ENCODE results near the gene PTPN2. TPM values are rescaled to one million over a fixed set of nuclear protein-coding genes. Genes with fewer than 3 reads are reported as not detected.

PTPN2 gene
- total and polyA plus RNA-seq, 2 of the 4 experiments (the other 2 are of a cell fraction): 13.2 to 30.6 TPM

DNA sequence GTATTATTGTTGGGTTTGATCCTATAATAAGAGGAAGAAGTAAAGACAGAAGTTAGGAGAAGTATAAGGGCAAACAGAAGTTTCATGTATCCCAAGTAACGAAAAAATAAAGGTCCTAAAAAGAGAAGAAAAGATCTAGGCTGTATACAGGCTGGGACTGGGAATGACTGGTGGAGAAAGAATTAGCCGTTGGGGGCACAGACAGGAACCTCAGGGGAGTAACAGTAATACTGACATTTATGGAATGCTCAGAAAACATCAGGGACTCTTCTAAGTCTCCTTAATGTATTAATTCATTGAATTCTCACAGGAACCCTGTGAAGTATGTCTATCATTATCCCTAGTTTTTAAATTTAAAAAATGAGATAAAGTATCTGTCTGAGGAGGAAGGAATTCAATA lies 67.6 kb downstream of the PTPN2 start:
- no peak overlapping the region for H2BK20ac ChIP-seq (ENCODE audit: low read depth, low read length)
- in situ Hi-C loops (cut with MboI; ENCODE audit: low sequenced_read_pairs) (no loop called here), intact Hi-C loops (cut with micrococcal nuclease) (no loop called here), dilution Hi-C loops (cut with HindIII; ENCODE audit: low sequenced_read_pairs, unreplicated experiment) (no loop called here)
- no peaks in the 10 kb centered on the region; a peak in 1 of 4 replicates for H3K79me1 ChIP-seq (ENCODE audit: low read depth in 1 of 2, low read length in 2 of 2)
- H3K27me3 ChIP-seq (ENCODE audit: control insufficient read depth, insufficient read depth, low read length): no peaks in the 10 kb centered on the region
- H3K9ac ChIP-seq (ENCODE audit: low read depth, low read length): no peak overlapping the region
- H3K56ac ChIP-seq (ENCODE audit: extremely low read depth, insufficient read depth, low read length): no peak overlapping the region
- no peak overlapping the region for H3K4me2 ChIP-seq (ENCODE audit: low read depth, low read length)
- no TSS peak for BruUV-seq (replicated peaks)
- ATAC-seq (ENCODE audit: low read depth) (no peak), DNase-seq (no peak)
- H3K4me3 ChIP-seq (ENCODE audit: insufficient read depth, low read depth, low read length): no peak overlapping the region
- H3K9me1 ChIP-seq (ENCODE audit: insufficient read depth, low read length): 0 out of 2 replicates have a peak, but pooled peaks cover 2% of the 10 kb centered on the region
- no peak overlapping the region for H2BK15ac ChIP-seq (ENCODE audit: low read depth, low read length)
- no peak overlapping the region for H3K18ac ChIP-seq (ENCODE audit: low read depth, low read length)
- no peak overlapping the region for H2AK5ac ChIP-seq (ENCODE audit: low read depth, low read length)
- no peaks in the 10 kb centered on the region for H3K9me3 ChIP-seq (ENCODE audit: control insufficient read depth, insufficient read depth, low read length)
- no peak overlapping the region for H2AFZ ChIP-seq (replicated peaks; ENCODE audit: low read length, poor library complexity)
- TF ChIP-seq BHLHE40 (IDR thresholded peaks at IDR 0.05; ENCODE audit: low read depth, low read length) (no peak), FOS (IDR thresholded peaks at IDR 0.05; ENCODE audit: low read depth, low read length) (no peak), RAD21 (IDR thresholded peaks at IDR 0.05; ENCODE audit: low read length) (no peak), CEBPB (IDR thresholded peaks at IDR 0.05; ENCODE audit: low read depth, low read length) (no peak), MAFK (IDR thresholded peaks at IDR 0.05; ENCODE audit: low read depth, low read length) (no peak), RFX5 (IDR thresholded peaks at IDR 0.05; ENCODE audit: low read depth, low read length) (no peak), MXI1 (IDR thresholded peaks at IDR 0.05; ENCODE audit: borderline replicate concordance, low read depth, low read length) (no peak), CHD1 (IDR thresholded peaks at IDR 0.05; ENCODE audit: low read depth, low read length) (no peak), MAZ (IDR thresholded peaks at IDR 0.05; ENCODE audit: borderline replicate concordance, low read depth, low read length) (no peak), NFE2L2 (IDR thresholded peaks at IDR 0.05; ENCODE audit: low read depth, low read length) (no peak), RCOR1 (IDR thresholded peaks at IDR 0.05; ENCODE audit: insufficient replicate concordance, low read length) (no peak)
- TF ChIP-seq, protein P1, sequence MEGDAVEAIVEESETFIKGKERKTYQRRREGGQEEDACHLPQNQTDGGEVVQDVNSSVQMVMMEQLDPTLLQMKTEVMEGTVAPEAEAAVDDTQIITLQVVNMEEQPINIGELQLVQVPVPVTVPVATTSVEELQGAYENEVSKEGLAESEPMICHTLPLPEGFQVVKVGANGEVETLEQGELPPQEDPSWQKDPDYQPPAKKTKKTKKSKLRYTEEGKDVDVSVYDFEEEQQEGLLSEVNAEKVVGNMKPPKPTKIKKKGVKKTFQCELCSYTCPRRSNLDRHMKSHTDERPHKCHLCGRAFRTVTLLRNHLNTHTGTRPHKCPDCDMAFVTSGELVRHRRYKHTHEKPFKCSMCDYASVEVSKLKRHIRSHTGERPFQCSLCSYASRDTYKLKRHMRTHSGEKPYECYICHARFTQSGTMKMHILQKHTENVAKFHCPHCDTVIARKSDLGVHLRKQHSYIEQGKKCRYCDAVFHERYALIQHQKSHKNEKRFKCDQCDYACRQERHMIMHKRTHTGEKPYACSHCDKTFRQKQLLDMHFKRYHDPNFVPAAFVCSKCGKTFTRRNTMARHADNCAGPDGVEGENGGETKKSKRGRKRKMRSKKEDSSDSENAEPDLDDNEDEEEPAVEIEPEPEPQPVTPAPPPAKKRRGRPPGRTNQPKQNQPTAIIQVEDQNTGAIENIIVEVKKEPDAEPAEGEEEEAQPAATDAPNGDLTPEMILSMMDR (conservative IDR thresholded peaks at IDR 0.05; ENCODE audit: low read depth, low read length): no peak
- TF ChIP-seq, protein P2, sequence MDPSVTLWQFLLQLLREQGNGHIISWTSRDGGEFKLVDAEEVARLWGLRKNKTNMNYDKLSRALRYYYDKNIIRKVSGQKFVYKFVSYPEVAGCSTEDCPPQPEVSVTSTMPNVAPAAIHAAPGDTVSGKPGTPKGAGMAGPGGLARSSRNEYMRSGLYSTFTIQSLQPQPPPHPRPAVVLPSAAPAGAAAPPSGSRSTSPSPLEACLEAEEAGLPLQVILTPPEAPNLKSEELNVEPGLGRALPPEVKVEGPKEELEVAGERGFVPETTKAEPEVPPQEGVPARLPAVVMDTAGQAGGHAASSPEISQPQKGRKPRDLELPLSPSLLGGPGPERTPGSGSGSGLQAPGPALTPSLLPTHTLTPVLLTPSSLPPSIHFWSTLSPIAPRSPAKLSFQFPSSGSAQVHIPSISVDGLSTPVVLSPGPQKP (IDR thresholded peaks at IDR 0.05; ENCODE audit: borderline replicate concordance, low read depth, low read length): no peak
- peaks cover 2% of the 10 kb centered on the region; the same call in 1 of the 2 replicates for H3K4me1 ChIP-seq (ENCODE audit: control insufficient read depth, insufficient read depth, low read length)
- ChIA-PET POLR2A (ENCODE audit: unreplicated experiment) (no interaction called here), CTCF (no interaction called here)
- no peak overlapping the region for H3K14ac ChIP-seq (replicated peaks; ENCODE audit: low read depth, low read length)
- H2BK5ac ChIP-seq (ENCODE audit: low read depth, low read length, poor library complexity, severe bottlenecking): no peak overlapping the region
- no peak overlapping the region for H3K4ac ChIP-seq (ENCODE audit: low read depth, low read length)
- H2AK9ac ChIP-seq (replicated peaks; ENCODE audit: low read depth, low read length, poor library complexity): no peak overlapping the region
- no CpG with 5 or more reads among the region's 2 CpGs for WGBS, 2 experiments (ENCODE audit: extremely low coverage in 2 of 2, insufficient read length in 1 of 2)
- H4K8ac ChIP-seq (ENCODE audit: low read depth in 2 of 2, low read length in 2 of 2): no peak overlapping the region
- H4K20me1 ChIP-seq (ENCODE audit: insufficient read depth, low read length): no peaks in the 10 kb centered on the region
- H3K36me3 ChIP-seq (ENCODE audit: control insufficient read depth, insufficient read depth, low read length): peaks cover 8% of the 10 kb centered on the region; the same call in 1 of the 2 replicates
- H3K27ac ChIP-seq (ENCODE audit: insufficient read depth, low read length): no peak overlapping the region
- H4K5ac ChIP-seq (ENCODE audit: low read depth, low read length): no peak overlapping the region
- no peak overlapping the region for H2BK120ac ChIP-seq (ENCODE audit: low read depth, low read length)
- H4K91ac ChIP-seq (ENCODE audit: insufficient read depth, low read depth, low read length): no peak overlapping the region
- H3K23ac ChIP-seq (ENCODE audit: low read depth, low read length): no peak overlapping the region
